Endothelial cell of umbilical vein (primary cell): ENCODE results near the gene CLDN1. TPM values are rescaled to one million over a fixed set of nuclear protein-coding genes. Genes with fewer than 3 reads are reported as not detected.

Experiments used
- BruUV-seq: library from RNA; stranded (reverse); fragments of 400-500 nt; replicated peaks from 2 replicates; lab custom pipeline; 2021; lab: Mats Ljungman, UMichigan
- CTCF ChIA-PET: fragments of 300-600, 350-600 bp; sonication (Branson Sonifier 250); formaldehyde crosslinking; loops from one replicate; lab custom pipeline; 2021; ENCODE audit warnings: antibody characterized with exemption, inconsistent platforms; lab: Charles Lee
- POLR2A ChIA-PET: fragments of 300-600, 350-600 bp; sonication (Branson Sonifier 250); formaldehyde crosslinking; loops from one replicate; lab custom pipeline; 2021; ENCODE audit warnings: antibody characterized with exemption, inconsistent platforms; lab: Charles Lee
- DNase-seq: peaks from one replicate; pipeline ENCODE4 v3.0.0-alpha.2; 2011; ENCODE audit warnings: low read depth, low spot score
- FAIRE-seq: peaks from 2 replicates; lab custom pipeline; 2011; peaks lifted over from hg19 to GRCh38; lab: Jason Lieb, UNC
- H2AFZ ChIP-seq: 2 replicates; pipeline ENCODE4 v1.6.0; 2012; ENCODE audit warnings: low read depth, low read length, control low read depth, inconsistent platforms
- H3K27ac ChIP-seq: 2 replicates; pipeline ENCODE4 v1.5.1; 2011; ENCODE audit warnings: low read depth, mild to moderate bottlenecking, control low read depth, low read length, moderate library complexity; ENCODE audit not compliant: insufficient read depth
- H3K27me3 ChIP-seq, 2 experiments: 2 replicates each; pipeline versions ENCODE4 v1.6.0 to v1.6.1; 2011; ENCODE audit warnings: low read length in 2 of 2, mixed read lengths in 1 of 2; ENCODE audit not compliant: control insufficient read depth in 2 of 2, insufficient read depth in 2 of 2
- H3K36me3 ChIP-seq, 2 experiments: 2 replicates in 1 of 2; 3 replicates in 1 of 2; pipeline ENCODE4 v1.5.1; 2011; ENCODE audit warnings: low read length in 2 of 2, mild to moderate bottlenecking in 1 of 2, moderate library complexity in 1 of 2; ENCODE audit not compliant: control insufficient read depth in 2 of 2, insufficient read depth in 2 of 2; ENCODE audit errors: extremely low read depth in 1 of 2
- H3K4me1 ChIP-seq: 3 replicates; pipeline ENCODE4 v1.5.1; 2011; ENCODE audit warnings: mild to moderate bottlenecking, low read length; ENCODE audit not compliant: control insufficient read depth, insufficient read depth; ENCODE audit errors: extremely low read depth
- H3K4me2 ChIP-seq: 2 replicates; pipeline ENCODE4 v1.6.1; 2011; ENCODE audit warnings: low read length, control low read depth, mixed read lengths; ENCODE audit not compliant: insufficient read depth
- H3K4me3 ChIP-seq, 3 experiments: fragments of 200-600 bp in 1 of 3; sonication (generic), shearing (Covaris generic) in 1 of 3; replicated peaks in 1 of 3; 2 replicates each; pipeline ENCODE4 v1.5.1; 2011 to 2016; ENCODE audit warnings: control low read depth in 3 of 3, low read length in 3 of 3, mild to moderate bottlenecking in 2 of 3, inconsistent platforms in 1 of 3, low read depth in 1 of 3, moderate library complexity in 1 of 3; ENCODE audit not compliant: insufficient read depth in 1 of 3
- H3K79me2 ChIP-seq: 2 replicates; pipeline ENCODE4 v1.6.0; 2012; ENCODE audit warnings: low read length, inconsistent platforms; ENCODE audit not compliant: control insufficient read depth, insufficient read depth
- H3K9ac ChIP-seq: replicated peaks from 2 replicates; pipeline ENCODE3; 2011; ENCODE audit warnings: low read length, control low read depth; ENCODE audit not compliant: insufficient read depth; ENCODE audit errors: extremely low read depth
- H3K9me1 ChIP-seq: replicated peaks from 3 replicates; pipeline ENCODE4 v1.6.0; 2011; ENCODE audit warnings: mild to moderate bottlenecking, low read length; ENCODE audit not compliant: control insufficient read depth, insufficient read depth; ENCODE audit errors: extremely low read depth
- H3K9me3 ChIP-seq: replicated peaks from 2 replicates; pipeline ENCODE4 v1.5.1; 2012; ENCODE audit warnings: low read length, inconsistent platforms; ENCODE audit not compliant: control insufficient read depth, insufficient read depth
- H4K20me1 ChIP-seq: replicated peaks from 2 replicates; pipeline ENCODE3; 2011; ENCODE audit warnings: mild to moderate bottlenecking, low read length; ENCODE audit not compliant: control insufficient read depth, insufficient read depth; ENCODE audit errors: extremely low read depth
- EZH2 ChIP-seq: IDR thresholded peaks from 2 replicates; pipeline ENCODE4 v1.6.1; 2012; ENCODE audit warnings: borderline replicate concordance, low read depth, mild to moderate bottlenecking, moderate library complexity, low read length, inconsistent platforms; ENCODE audit not compliant: severe bottlenecking
- FOS ChIP-seq: IDR thresholded peaks from 2 replicates; pipeline ENCODE4 v1.6.1; 2011; ENCODE audit warnings: mild to moderate bottlenecking, low read length, moderate library complexity, borderline replicate concordance; ENCODE audit not compliant: insufficient read depth
- GATA2 ChIP-seq: IDR thresholded peaks from 2 replicates; pipeline ENCODE4 v1.7.0; 2011; ENCODE audit warnings: low read depth, mild to moderate bottlenecking, moderate library complexity, mixed read lengths, low read length; ENCODE audit not compliant: insufficient read length, insufficient read depth
- JUN ChIP-seq: IDR thresholded peaks from 2 replicates; pipeline ENCODE4 v1.6.1; 2011; ENCODE audit warnings: borderline replicate concordance, low read depth; ENCODE audit not compliant: insufficient read length, insufficient read depth
- MYC ChIP-seq: IDR thresholded peaks from one replicate; pipeline ENCODE4 v1.6.1; 2011; ENCODE audit warnings: mild to moderate bottlenecking, low read depth, low read length
- POLR2A ChIP-seq: IDR thresholded peaks from 2 replicates; pipeline ENCODE4 v1.6.1; 2012; ENCODE audit warnings: low read depth, mild to moderate bottlenecking, control low read depth, low read length
- POLR2AphosphoS5 ChIP-seq: IDR thresholded peaks from 2 replicates; pipeline ENCODE4 v1.6.1; 2012; ENCODE audit warnings: low read depth, mild to moderate bottlenecking, control low read depth, low read length, moderate library complexity; ENCODE audit not compliant: insufficient read depth
- dilution Hi-C: fragments of 300-500 bp; cut with MboI; formaldehyde crosslinking; loops from one replicate; pipeline ENCODE4 v1.15.0; 2019; ENCODE audit warnings: low sequenced_read_pairs; ENCODE audit not compliant: extremely low pct_ligation_motif_present
- intact Hi-C: fragments of 100-400 bp; cut with micrococcal nuclease; formaldehyde crosslinking; loops from one replicate; pipeline ENCODE4 v1.10.0; 2022
- polyA plus RNA-seq, 4 experiments: library from polyadenylated mRNA; depleted of rRNA in 3 of 4; stranded (reverse) in 3 of 4; unstranded in 1 of 4; fragments of >200 nt; gene quantifications; 2 replicates each; pipeline versions ENCODE4 v1.2.1 to v1.2.3, GENCODE V29; 2011 to 2012; ENCODE audit warnings: missing spikeins in 1 of 4
- total RNA-seq: library from RNA; stranded (reverse); gene quantifications from 2 replicates; pipeline ENCODE4 v1.2.3, GENCODE V29; 2021
- TF ChIP-seq, protein P1 (sequence below), 2 donors: IDR thresholded peaks; 1 replicate in 1 of 2; 2 replicates in 1 of 2; pipeline ENCODE4 v1.5.1; 2011; ENCODE audit warnings: low read length in 2 of 2, mild to moderate bottlenecking in 2 of 2, moderate library complexity in 2 of 2, control low read depth in 1 of 2, inconsistent platforms in 1 of 2, low read depth in 1 of 2; ENCODE audit not compliant: insufficient read depth in 1 of 2; ENCODE audit errors: extremely low read depth in 1 of 2
- TF ChIP-seq, protein P2 (sequence below): IDR thresholded peaks from 2 replicates; pipeline ENCODE4 v1.6.1; 2011; ENCODE audit not compliant: insufficient read depth, insufficient read length

Gene CLDN1
- total and polyA plus RNA-seq, 2 donors (not counting 3 experiments of a cell fraction or from before 2014, with no cell fraction given) = 0.27 to 0.32 TPM

DNA sequence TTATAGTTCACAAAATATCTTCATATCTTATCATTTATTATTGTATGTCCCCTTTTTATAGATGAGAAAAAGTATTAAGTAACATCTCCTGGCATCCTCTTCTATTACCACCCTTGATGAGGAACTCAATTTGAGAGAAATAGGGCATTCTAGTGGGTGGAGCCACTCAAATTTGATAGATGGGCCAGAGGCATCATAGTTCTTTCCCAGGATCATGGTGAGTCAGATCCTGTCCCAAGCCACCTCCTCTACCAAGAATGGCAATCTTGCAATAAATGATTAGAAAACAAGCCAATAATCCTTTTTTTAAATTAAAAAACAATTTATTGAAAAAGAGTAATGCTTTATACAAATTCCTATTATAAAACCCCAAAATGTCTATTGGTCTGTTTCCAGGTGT lies 16.8 kb downstream of the CLDN1 start:
- peak; percentile 13 for DNase-seq

DNA sequence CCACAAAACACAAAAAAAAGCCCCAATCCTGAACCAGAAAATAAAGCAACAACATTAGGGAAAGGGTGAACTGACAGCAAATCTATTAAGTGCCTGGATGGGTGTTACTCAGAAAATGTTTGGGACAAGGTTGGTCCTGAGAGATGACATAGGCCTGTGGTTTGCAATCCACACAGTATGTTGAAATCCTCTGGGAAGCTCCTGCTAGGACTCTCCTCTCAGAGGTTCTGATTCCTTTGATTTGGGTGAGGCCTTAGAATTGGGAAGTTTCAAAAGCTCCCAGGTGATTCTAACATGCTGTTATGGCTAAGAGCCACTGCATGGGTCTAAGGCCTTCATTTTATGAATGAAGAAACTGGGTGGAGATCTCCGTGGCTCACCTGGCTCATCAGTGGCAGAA lies 18.4 kb downstream of the CLDN1 start:
- POLR2A ChIA-PET = no interaction called here

More for the DNA sequence above, 16.8 kb downstream of the CLDN1 start:
- H3K27me3 ChIP-seq = no peaks in the 10 kb centered on the region
- H3K27ac ChIP-seq = no peak overlapping the region
- no peaks in the 10 kb centered on the region for H3K9me1 ChIP-seq
- CTCF ChIA-PET = interaction anchor here (3.7 to 4.5 kb wide), 2 partner anchors 16 to 81 kb away, joined by 14 to 28 read pairs; partner anchors contain the start of gene CLDN1
- BruUV-seq = no TSS peak
- no peaks in the 10 kb centered on the region for H3K79me2 ChIP-seq
- no peak overlapping the region for H3K4me3 ChIP-seq
- no peaks in the 10 kb centered on the region for H3K9me3 ChIP-seq
- no peaks in the 10 kb centered on the region for H4K20me1 ChIP-seq
- peaks cover 8% of the 10 kb centered on the region for H3K4me1 ChIP-seq
- no peaks in the 10 kb centered on the region for H3K36me3 ChIP-seq
- no peak overlapping the region for H2AFZ ChIP-seq
- dilution Hi-C loops (loop anchor here (25.0 kb wide), 1 partner anchor 343 kb away; no protein-coding TSS in a partner anchor), intact Hi-C loops (no loop called here)
- POLR2A ChIA-PET = no interaction called here
- no peak for TF ChIP-seq EZH2
- peak; percentile 49 for TF ChIP-seq FOS
- no peak overlapping the region for H3K9ac ChIP-seq
- peak; percentile 38 for FAIRE-seq
- H3K4me2 ChIP-seq = no peak overlapping the region

More for the DNA sequence above, 18.4 kb downstream of the CLDN1 start:
- Histone ChIP-seq H3K9me1 (no peaks in the 10 kb centered on the region), H3K27ac (no peak overlapping the region), H2AFZ (no peak overlapping the region), H3K79me2 (no peaks in the 10 kb centered on the region), H3K27me3 (no peaks in the 10 kb centered on the region), H3K4me2 (no peak overlapping the region), H3K36me3 (no peaks in the 10 kb centered on the region), H3K9me3 (no peaks in the 10 kb centered on the region), H4K20me1 (no peaks in the 10 kb centered on the region), H3K4me1 (peaks cover 8% of the 10 kb centered on the region), H3K9ac (no peak overlapping the region), H3K4me3 (no peak overlapping the region)
- CTCF ChIA-PET = interaction anchor here (1.5 to 4.5 kb wide), 3 partner anchors 9 to 80 kb away, joined by 3 to 28 read pairs (median 14); partner anchors contain the start of gene CLDN1
- no peak for DNase-seq
- dilution Hi-C loops (loop anchor here (25.0 kb wide), 1 partner anchor 342 kb away; no protein-coding TSS in a partner anchor), intact Hi-C loops (loop anchor here (5.0 kb wide), 1 partner anchor 72 kb away; no protein-coding TSS in a partner anchor)
- FAIRE-seq = no peak
- TF ChIP-seq MYC = no peak
- TF ChIP-seq POLR2A = no peak
- TF ChIP-seq, protein P1, sequence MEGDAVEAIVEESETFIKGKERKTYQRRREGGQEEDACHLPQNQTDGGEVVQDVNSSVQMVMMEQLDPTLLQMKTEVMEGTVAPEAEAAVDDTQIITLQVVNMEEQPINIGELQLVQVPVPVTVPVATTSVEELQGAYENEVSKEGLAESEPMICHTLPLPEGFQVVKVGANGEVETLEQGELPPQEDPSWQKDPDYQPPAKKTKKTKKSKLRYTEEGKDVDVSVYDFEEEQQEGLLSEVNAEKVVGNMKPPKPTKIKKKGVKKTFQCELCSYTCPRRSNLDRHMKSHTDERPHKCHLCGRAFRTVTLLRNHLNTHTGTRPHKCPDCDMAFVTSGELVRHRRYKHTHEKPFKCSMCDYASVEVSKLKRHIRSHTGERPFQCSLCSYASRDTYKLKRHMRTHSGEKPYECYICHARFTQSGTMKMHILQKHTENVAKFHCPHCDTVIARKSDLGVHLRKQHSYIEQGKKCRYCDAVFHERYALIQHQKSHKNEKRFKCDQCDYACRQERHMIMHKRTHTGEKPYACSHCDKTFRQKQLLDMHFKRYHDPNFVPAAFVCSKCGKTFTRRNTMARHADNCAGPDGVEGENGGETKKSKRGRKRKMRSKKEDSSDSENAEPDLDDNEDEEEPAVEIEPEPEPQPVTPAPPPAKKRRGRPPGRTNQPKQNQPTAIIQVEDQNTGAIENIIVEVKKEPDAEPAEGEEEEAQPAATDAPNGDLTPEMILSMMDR (IDR thresholded peaks at IDR 0.05; ENCODE audit: extremely low read depth in 1 of 2, insufficient read depth in 1 of 2, low read depth in 1 of 2, low read length in 2 of 2) = no peak
- TF ChIP-seq FOS = no peak
- no peak for TF ChIP-seq POLR2AphosphoS5
- TF ChIP-seq, protein P2, sequence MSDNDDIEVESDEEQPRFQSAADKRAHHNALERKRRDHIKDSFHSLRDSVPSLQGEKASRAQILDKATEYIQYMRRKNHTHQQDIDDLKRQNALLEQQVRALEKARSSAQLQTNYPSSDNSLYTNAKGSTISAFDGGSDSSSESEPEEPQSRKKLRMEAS = no peak
- no peak for TF ChIP-seq EZH2
- TF ChIP-seq JUN = no peak
- no peak for TF ChIP-seq GATA2
- no TSS peak for BruUV-seq
